Measurements from ENCODE around the gene CDK11A.
"Not testable (repeated sequence)": the region's sequence is repeated elsewhere in the genome, so short reads cannot be mapped to it uniquely, and the experiment has no call there.

The CDK11A gene

DNA sequence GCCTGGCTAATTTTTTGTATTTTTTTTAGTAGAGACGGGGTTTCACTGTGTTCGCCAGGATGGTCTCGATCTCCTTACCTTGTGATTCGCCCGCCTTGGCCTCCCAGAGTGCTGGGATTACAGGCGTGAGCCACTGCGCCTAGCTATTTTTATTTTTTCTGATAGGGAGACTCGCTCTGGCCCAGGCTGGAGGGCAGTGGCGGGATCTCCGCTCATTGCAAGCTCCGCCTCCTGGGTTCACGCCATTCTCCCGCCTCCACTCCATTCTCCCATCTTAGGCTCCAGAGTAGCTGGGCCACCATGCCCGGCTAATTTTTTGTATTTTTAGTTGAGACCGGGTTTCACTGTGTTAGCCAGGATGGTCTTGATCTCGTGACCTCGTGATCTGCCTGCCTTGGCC, 1.9 kb upstream of the CDK11A start:
- not testable (repeated sequence) for DNase-seq (ENCODE audit: low spot score)

DNA sequence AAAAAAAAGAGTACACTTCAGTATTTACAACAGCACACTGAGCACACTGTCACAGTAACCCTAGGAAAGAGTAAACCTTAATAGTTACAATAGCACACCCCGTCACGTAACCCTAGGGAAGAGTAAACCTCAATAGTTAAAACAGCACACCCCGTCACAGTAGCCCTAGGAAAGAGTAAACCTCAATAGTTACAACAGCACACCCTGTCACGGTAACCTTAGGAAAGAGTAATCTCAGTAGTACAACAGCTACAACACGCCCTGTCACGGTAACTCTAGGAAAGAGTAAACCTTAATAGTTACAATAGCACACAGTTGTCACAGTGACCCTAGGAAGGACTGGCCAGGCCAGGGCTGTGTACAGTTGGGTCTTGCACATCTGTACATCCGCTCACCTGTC, 3.0 kb downstream of the CDK11A start:
- no peak for DNase-seq (ENCODE audit: low spot score)

DNA sequence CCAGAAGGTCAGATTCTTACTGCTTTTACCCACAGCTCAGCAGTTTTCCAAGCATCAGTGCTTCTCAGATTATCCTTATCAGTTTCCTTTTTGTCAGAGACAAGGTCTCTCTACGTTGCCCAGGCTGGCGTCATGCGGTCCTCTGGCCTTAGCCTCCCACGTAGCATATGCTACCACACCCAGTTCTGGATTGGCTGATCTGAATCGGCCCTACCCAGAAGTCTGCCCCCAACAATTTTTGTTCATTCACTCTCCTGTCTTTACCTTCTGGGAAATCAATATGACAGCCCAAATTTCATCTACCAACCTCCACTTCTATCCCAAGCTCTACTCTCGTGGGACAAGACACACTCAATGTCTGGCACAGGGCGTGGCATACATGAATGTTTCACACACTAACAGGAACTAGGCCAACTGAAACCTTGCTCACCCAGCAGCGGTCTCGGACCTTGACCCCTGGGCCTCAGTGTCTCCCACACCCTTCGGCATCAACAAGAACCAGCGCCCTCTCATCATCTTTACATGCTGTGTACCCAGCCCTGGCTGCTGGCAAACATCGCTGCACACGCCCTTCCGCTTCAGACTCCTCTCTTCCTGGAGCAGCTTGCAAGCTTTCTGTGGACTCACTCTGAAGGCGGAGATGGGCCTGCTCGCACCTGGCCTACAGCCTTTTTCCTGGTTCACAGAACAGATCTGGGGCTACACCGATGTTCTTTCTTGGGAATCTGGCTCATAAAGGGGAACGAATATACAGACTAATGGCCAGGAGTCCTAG, 8.9 kb downstream of the CDK11A start:
- not testable (repeated sequence) for DNase-seq (ENCODE audit: low spot score)

DNA sequence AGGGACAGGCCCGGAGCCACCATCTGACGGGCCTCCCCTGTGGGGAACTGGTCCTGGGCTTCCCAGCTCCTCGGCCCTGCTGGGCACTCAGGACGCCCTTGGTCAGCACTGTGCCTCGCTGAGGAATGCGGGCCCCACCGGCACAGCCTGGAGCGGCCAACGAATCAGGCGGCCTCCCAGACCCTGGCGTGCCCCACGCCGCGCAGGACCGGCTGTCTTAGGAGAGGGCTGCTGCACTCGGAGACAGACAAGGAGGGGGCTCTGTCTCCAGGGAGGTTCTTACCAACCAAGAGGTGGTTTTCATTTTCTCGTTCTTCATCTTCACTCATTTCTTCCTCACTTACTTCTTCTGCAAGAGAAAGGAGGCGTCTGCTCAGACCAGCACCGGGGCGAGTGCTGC, 16.3 kb downstream of the CDK11A start:
- not testable (repeated sequence) for DNase-seq (ENCODE audit: low spot score)

DNA sequence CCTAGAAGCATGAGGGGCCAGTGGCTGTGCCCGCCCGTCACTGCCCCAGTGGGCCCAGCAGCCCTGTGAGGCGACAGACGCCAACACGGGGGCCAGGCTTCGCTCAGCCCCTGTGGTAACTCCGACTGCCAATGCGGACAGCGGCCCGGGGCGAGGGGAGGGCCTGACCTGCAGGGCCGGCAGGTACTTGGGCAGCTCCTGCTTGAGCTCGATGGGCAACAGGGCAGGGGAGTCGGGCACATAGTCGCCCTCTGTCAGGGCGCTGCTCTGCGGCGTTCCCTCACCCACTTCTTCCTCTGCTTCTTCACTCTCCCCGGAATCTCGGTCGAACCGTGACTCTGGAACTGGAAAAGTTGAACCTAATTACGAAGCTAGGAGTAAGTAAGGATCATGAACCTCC, 16.9 kb downstream of the CDK11A start:
- DNase-seq (ENCODE audit: low spot score), result not testable (repeated sequence)

DNA sequence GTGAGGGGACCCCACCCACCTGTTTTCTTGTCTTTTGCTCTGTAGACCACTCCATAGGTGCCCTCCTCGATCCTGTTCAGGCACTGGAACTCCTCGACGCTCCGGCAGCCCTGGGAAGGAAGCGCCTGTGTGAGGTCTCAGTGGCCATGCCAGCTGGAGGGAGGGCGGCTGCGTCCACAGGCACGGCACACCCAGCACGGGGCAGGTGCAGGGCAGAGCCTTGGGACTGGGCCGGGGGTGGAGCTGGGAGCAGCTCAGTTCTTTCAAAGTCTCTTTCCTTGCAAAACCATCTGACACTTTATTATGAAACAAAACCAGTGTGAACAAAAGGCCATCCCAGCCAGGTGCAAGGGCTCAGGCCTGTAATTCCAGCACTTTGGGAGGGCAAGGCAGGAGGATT, 18.5 kb downstream of the CDK11A start:
- not testable (repeated sequence) for DNase-seq (ENCODE audit: low spot score)

DNA sequence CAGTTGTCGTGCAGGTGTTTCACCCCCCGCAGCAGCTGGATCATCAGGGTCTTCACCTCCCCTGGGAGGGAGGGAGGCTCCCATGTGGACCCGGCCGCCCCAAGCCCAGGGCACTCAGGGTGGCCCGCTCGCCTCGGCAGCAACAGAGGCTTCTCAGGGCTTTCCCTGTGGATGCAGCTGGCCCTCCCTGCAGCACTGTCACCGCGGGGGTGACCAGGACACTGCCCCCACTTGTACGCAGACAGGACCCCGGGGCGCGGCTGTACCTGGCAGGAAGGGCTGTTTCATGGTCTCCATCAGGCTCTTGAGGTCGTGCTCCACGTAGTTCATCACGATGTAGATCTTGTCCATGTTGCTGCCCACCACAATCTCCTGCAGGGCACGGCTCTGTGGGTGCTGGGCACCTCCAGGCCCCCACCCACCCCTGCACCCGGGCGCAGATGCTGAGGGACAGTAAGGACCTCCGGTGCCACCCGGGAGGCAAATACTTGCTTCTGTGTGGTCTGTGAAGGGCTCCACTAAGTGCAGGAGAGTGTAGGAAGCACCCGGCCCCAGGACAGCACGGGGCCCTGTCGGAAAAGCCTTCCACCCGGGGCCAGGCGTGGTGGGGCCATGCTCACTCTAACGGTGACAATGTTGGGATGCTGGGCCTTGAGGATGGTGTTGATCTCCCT, 19.7 kb downstream of the CDK11A start:
- DNase-seq (ENCODE audit: low spot score), result not testable (repeated sequence)

DNA sequence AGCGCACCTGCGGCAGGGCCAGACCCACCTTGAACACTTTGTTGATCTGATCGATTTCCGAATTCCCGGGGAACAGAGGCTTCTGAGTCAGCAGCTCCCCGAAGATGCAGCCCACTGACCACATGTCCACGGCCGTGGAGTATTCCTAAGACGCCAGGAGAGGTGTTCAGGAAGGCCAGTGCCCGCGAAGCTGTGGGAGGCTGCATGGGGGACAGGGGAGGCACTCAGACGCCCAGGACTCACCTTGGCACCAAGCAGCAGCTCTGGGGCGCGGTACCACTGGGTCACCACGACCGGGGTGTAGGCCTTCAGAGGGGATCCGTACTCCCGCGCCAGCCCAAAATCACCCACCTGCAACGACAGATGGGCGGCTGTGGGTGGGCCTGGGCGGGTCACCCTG, 20.4 kb downstream of the CDK11A start:
- DNase-seq (ENCODE audit: low spot score), result no peak

DNA sequence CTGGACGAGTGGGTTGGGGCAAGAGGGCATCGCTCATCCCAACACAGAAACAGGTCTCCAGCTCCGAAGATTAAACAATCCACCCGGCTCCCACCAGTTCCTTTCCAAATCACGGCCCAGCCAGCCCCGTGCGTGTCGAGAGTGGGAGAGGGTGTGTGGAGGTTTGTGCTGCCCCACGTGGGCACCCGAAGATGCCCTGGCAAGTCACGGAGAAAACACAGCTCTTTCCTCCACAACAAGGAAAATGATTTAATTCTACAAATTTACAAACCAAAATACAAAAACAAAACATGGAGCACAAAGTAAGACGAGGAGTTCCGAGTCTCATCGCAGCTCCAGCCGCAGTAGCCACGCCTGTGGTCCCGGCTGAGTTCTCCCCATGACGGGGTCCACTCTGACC, 21.7 kb downstream of the CDK11A start:
- DNase-seq (ENCODE audit: low spot score), result not testable (repeated sequence)

DNA sequence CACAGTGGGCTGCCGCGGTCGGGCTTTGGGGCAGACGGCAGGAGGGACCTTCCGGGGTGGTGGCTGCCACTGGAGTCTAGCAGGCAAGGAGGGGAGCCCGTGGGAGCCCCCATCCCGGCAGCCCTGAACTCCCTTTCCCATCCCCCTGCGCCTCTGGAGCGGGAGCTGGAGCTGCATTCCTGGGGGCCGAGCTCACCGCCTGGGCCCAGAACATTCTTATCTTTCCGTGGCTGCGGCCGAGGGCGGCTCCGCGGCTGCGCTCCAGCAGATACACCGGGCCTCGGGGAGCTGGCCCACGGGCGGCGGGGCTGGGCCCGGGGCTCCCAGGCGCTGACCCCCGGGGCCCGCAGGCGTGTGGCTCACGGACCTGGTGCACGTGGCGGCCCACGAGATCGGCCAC, 23.6 kb downstream of the CDK11A start:
- not testable (repeated sequence) for DNase-seq (ENCODE audit: low spot score)

DNA sequence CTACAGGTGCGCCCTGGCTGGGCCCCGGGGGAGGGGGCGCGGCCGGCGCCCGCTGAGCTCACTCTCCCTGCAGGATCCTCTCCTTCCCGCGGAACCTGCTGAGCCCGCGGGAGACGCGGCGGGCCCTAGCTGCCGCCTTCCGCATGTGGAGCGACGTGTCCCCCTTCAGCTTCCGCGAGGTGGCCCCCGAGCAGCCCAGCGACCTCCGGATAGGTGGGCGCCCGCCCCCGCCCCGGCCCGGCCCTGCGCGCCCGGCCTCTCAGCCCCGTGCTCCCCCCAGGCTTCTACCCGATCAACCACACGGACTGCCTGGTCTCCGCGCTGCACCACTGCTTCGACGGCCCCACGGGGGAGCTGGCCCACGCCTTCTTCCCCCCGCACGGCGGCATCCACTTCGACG, 24.1 kb downstream of the CDK11A start:
- DNase-seq (ENCODE audit: low spot score), result not testable (repeated sequence)

DNA sequence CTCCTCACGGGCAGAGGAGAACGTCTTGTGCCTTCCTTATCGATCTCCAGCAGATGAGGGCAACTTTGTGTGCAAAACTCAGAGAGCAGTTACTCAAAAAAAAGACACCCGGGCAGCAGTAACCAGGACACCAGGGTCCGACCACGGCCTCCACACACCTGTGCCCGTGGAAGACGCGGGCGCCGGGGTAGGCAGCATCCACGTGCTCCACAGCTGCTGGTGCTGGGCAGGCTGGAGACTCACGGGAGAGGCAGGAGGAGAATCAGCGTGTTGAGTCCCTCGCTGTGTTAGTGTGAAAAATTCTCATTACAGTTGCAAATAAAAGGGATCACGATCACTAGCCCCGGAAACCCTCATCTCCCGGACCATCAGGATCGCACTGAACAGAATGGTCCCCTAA, 25.1 kb downstream of the CDK11A start:
- DNase-seq (ENCODE audit: low spot score), result not testable (repeated sequence)

DNA sequence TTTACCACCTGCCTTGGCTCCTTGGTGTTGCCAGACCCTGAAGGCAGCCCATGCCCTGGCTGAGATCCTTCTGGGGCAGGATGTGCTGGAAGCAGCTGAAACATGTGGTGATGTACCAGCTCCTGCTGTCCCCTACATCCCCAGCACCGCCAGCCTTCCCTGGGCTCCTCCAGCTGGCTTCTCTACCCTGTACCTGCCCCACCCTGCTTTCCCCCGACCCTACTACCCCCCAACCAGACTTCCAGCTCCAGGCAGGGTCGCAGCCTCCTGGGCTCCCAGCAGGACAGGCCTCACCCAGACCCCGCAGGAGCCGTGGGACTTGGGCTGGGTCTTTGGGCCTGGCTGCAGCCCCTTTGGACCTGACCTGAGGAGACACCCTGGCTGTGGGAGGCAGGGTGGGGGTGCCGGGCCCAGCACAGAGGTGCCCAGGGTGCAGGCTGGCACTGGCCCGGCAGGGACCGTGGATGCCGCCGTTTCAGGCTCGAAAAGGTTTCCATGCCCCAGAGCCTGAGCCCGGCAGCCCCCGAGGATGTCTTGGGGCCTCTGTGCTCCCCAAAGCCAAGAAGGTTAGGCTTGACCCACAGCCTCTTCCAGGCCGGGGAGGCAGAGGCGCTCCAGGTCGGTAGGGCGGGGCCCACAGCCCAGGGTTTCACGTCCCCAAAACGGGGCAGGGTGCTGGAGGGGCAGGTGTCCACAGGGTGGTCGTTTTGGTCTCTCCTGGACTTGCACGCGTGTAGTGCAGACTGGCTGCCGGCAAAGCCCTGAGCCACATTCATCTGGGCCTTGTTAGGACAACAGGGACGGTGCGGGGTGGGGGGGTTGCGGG, 26.6 kb downstream of the CDK11A start:
- DNase-seq (ENCODE audit: low spot score), result not testable (repeated sequence)

DNA sequence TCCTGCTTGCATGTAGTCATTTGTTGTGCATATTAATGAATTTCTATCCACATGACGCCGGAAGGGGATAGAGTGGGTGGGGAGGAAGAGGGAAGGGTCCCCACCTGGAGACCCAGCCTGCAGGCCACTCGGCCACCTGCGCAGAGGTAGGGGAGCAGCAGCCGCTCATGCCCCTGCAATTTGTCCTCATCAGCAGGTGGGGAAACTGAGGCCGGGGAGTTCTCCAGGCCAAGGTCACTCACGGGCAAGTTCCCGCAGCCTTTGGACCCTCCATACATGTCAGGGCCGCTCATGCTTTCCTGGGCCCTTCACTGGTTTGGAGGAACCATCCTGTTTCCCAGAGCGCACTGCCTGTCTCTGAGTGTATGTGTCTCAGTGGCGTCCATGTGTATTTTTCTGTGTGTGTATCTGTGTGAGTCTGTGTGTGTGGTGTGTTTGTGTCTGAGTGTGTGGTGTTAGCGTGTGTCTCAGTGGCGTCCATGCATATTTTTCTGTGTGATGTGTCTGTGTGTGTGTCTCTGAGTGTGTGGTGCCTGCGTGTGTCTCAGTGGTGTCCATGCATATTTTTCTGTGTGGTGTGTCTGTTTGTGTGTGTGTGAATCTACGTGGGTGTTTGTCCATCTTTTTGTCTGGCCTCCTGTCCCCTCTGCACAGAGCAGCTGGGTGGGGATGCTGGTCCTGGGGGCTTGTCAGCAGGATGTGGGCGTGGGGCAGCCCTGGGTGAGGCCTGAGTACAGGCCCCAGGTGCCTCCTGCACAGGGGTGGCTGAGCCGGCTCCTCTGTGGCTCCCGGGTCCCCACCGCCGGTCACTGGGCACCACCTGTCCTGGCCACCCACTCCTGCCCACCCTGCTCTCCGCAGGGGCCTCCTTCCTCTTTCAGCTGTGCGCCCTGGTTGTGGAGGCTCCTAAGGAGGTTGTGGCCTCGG, 27.5 kb downstream of the CDK11A start:
- DNase-seq (ENCODE audit: low spot score), result not testable (repeated sequence)

DNA sequence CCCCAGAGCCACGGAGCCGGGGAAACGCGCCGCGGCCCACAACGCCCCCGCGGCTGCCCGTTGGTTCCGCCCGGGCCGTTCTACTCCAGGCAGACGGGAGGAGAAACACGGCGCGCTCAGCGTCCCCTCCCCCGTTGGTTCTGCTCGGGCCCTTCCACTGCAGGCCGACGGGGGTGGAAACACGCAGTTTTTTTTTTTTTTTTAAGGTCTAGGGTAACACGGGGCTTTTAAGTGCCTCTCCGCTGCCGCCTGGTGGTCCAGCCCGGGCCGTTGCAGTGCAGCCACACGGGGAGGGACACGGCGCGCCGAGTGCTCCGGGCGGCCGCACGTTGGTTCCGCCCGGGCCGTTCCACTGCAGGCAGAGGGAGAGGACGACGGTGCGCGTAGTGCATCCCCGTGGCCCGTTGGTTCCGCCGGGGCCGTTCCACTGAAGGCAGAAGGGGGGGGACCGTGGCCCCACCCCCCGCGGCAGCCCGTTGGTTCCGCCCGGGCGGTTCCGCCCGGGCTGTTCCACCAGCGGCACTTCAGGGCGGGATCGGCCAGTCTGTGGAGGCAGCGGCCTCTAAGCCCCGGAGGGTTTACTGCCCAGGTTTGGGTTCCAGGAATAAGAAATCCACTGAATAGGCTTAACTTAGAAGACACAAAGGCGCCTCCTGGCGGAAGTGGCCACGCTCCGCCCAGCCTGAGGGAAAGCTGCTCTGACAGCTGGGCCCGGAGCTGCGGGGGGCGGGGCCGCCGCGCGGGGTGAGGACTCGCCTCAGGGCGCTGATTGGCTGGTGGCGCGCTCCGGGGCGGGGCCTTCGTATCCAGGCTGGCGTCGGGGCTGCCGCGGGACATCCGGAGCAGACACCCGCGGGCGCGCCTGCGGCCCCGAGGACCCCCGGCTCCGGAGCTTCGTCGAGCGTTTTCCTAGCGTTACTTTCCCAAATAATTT, 31.2 kb downstream of the CDK11A start, which contains the start of gene SLC35E2B:
TSS of gene SLC35E2B (minus strand) at position 82 of the 934 bp plus-strand sequence. CDS start 16,096 bp downstream, outside the sequence.
- DNase-seq (ENCODE audit: low spot score), result peak; percentile 17

DNA sequence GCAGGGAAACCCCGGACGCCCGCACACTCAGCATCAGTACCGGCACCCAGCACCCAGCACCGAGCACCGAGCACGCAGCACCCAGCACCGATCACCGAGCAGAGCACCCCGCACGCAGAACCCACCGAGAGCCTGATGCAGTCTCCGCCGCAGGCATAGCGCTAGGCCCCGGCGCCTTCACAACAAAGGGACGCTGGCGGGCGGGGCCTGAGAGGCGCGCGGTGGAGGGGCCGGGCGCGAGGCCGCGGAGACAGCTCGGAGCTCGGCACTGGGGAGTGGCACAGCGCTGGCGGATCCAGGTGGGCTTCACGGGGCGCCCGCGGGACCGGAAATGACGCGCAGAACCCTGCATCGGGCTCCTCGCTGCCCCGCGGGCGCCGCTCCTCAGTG, 31.8 kb downstream of the CDK11A start:
- not testable (repeated sequence) for DNase-seq (ENCODE audit: low spot score)

DNA sequence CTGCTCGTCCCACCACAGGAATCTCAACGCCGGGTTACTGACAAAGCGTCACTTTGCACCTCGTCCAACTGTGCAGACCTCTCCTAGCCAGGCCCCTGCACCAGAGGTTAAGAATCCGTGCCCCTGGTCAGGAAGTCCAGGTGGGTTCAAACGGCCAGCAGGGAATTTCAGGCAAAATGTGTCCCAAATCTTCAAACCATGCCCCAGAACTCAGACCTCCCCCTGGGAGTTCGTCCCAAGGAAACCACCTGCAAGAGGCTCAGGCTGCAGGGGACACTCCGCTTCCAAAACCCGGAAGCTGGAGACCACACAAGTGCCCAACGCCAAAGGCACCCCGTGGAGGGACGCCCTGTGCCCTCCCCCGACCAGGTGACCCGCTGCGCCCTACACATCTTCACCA, 32.7 kb downstream of the CDK11A start:
- DNase-seq (ENCODE audit: low spot score), result not testable (repeated sequence)

DNA sequence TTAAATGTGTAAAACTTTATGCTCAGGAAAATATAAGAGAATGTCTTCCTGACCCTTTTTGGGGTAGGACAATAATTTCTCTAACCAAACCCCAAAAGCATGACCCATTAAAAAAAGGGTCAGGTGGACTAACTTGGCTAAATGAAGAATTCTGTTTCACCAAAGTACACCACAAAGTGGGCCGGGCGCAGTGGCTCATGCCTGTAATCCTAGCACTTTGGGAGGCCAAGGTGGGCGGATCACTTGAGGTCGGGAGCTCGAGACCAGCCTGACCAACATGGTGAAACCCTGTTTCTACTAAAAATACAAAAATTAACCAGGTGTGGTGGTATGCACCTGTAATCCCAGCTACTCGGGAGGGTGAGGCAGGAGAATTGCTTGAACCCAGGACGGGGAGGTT, 34.6 kb downstream of the CDK11A start:
- DNase-seq (ENCODE audit: low spot score), result not testable (repeated sequence)

DNA sequence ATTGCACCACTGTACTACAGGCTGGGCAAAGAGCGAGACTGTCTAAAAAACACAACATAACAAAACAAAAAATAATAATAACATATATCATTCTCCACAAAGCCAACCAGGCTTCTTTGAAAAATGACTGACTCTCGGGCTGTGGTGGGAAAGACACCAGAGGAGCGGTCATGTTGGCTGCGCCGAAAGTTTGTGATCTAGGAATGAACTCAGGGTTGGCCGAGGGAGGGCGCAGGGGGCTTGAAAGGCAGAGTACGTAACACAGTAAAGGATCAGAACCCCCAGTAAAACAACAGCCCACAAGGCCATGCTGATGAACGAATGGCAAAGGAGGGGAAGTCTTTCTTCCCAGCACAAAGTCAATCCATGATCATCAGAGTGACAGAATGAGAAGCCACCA, 36.3 kb downstream of the CDK11A start:
- DNase-seq (ENCODE audit: low spot score), result no peak

DNA sequence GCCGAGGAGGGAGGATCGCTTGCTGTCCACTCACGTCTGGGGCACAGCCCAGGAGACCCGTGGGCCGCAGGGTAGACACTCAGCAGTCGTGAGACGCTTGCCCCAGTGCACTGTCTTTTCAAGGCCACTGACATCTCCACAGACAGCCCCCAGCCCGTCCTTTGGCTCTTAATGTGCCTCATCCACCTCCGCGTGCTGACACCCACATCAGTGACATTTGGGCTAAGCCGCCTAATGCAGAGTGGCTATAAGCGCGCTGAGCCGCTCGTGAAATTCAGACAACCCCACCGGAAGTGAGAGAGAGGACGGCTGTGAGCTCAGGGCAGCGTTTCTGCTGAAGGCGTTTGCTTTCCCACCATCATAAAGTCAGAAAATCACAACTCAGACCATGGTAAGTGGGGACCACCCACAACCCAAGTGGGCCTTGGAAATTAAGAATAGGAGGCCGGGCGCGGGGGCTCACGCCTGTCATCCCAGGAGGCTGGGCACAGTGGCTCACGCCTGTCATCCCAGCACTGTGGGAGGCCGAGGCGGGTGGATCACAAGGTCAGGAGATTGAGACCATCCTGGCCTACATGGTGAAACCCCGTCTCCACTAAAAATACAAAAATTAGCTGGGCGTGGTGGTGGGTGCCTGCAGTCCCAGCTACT, 40.0 kb downstream of the CDK11A start:
- no peak for DNase-seq (ENCODE audit: low spot score)

All from COLO829 (cell line).